Body of pancreas (tissue), 4 donors: ENCODE results near the gene SRRD.

ENCODE experiments used
- POLR2A ChIP-seq, 3 donors: fragments of 450-650 bp; IDR thresholded peaks; one replicate each; pipeline ENCODE4 v1.6.1; 2016; ENCODE audit warnings: antibody characterized with exemption in 3 of 3, mild to moderate bottlenecking in 2 of 3
- TF ChIP-seq, protein P1 (sequence below), 7 experiments: fragments of 450-650 bp in 4 of 7; fragments of 200-600 bp in 3 of 7; sonication (generic) in 3 of 7; IDR thresholded peaks; one replicate each; pipeline ENCODE4 v1.5.1; 2016 to 2019; ENCODE audit warnings: antibody characterized with exemption in 7 of 7

DNA sequence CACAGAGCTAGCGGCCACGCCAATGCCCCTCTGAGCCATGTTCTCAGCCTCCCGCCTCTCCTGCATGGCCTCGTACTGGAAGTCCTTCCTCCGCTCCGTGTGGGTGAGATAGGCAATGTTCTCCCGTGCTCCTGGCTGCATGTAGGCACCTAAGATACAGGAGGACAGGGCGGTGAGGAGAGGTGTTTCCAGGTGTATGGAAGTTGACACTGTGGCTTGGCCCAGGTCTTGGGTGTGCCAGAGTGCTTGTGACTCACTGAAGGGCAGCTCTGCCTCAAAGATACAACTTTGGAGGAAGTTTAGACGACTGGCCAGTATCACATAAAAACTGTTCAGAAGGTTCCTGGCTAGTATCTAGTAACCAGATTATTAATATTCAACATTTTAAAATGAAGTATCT lies 8.5 kb downstream of the SRRD start:
- TF ChIP-seq, protein P1, sequence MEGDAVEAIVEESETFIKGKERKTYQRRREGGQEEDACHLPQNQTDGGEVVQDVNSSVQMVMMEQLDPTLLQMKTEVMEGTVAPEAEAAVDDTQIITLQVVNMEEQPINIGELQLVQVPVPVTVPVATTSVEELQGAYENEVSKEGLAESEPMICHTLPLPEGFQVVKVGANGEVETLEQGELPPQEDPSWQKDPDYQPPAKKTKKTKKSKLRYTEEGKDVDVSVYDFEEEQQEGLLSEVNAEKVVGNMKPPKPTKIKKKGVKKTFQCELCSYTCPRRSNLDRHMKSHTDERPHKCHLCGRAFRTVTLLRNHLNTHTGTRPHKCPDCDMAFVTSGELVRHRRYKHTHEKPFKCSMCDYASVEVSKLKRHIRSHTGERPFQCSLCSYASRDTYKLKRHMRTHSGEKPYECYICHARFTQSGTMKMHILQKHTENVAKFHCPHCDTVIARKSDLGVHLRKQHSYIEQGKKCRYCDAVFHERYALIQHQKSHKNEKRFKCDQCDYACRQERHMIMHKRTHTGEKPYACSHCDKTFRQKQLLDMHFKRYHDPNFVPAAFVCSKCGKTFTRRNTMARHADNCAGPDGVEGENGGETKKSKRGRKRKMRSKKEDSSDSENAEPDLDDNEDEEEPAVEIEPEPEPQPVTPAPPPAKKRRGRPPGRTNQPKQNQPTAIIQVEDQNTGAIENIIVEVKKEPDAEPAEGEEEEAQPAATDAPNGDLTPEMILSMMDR (IDR thresholded peaks at IDR 0.05), result no peak
- TF ChIP-seq POLR2A (IDR thresholded peaks at IDR 0.05), result no peak
